ENCODE results near the gene VCP. TPM values are rescaled to one million over a fixed set of nuclear protein-coding genes. Genes with fewer than 3 reads are reported as not detected.

Gene VCP
- total and polyA plus RNA-seq, 2 donors (not counting 1 experiment from before 2014, with no cell fraction given) = 93.0 to 178 TPM

DNA sequence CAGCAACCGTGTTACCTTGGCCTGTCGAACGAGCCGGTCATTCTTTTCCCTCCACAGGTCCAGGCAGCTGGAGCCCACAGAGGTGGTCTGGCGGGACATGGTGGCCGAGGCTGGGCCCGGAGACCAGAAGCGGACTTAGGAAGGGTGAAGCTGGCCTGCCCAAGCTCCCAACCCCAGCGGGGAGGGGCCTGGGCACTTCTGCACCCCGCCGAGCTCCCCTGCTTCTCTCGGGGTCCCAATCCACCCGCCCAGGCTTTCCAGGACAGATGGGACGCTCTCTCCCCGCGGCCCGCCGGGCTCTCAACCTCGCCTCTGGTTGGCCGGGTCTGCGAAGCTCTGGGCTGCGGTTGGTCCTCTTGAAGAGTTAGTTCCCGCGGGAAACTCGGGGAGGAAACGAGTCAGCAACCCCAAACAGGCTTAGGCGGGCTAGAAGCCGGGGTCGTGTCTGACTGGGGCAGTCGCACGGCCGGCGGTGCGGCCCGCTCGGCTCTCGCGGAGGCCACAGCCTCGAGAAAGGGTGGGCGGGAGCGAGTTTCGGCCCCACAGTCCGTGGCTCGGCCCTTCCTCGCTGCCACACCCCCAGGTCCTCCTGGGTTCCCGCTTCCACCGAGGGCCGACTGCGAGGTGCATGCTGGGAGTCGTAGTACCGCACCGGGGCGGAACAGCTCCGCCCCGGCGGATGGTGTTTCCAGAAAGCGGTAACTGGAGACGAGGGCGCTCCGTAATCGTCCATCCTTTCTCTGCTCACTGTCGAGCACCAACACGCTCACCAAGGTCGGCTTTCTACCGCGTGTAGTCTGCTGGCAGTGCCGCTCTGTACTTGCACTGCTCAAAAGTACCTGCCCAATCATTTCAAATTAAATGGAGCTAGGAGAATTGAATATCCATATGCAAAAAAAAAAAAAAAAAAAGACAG, 7.3 kb upstream of the VCP start, which contains the start of gene FANCG:
FANCG (minus strand) TSS at position 517 of the 916 bp plus-strand sequence; CDS start at position 99, 418 bp downstream.
- ATAC-seq (ENCODE audit: low read depth) (peak; percentile 93), DNase-seq (peak; percentile 88)
- H3K9me3 Mint-ChIP-seq (ENCODE audit: insufficient read depth) = no peaks in the 10 kb centered on the region
- Histone ChIP-seq H3K4me1 (ENCODE audit: control insufficient read depth in 2 of 2, insufficient read depth in 2 of 2, low read length in 2 of 2) (peaks cover 12 to 16% of the 10 kb centered on the region in 2 donors), H3K4me2 (replicated peaks; ENCODE audit: low read depth, low read length, poor library complexity, severe bottlenecking) (peak within 1 kb of the TSS; percentile 89), H3K9ac (ENCODE audit: low read length) (peak within 1 kb of the TSS; percentile 91), H3K27ac (ENCODE audit: low read length in 2 of 2) (peak within 1 kb of the TSS; percentile 25 to 50), H3K4me3 (ENCODE audit: control extremely low read depth in 1 of 5, extremely low read depth in 1 of 5, insufficient read depth in 1 of 5, low read depth in 2 of 5, low read length in 4 of 5) (peak within 1 kb of the TSS; percentile 75 to 93 (median 82)), H2AFZ (ENCODE audit: insufficient read depth, low read depth, low read length, poor library complexity, severe bottlenecking) (peak within 1 kb of the TSS; percentile 94), H4K20me1 (ENCODE audit: control insufficient read depth, insufficient read depth, low read length, poor library complexity, severe bottlenecking) (no peaks in the 10 kb centered on the region), H3K36me3 (replicated peaks in 1 of 2; ENCODE audit: control extremely low read depth in 1 of 2, control insufficient read depth in 1 of 2, extremely low read depth in 1 of 2, insufficient read depth in 2 of 2, low read length in 1 of 2) (peaks cover 1 to 16% of the 10 kb centered on the region in 2 experiments), H3K27me3 (replicated peaks in 1 of 4; ENCODE audit: control extremely low read depth in 1 of 4, control insufficient read depth in 3 of 4, insufficient read depth in 4 of 4, low read length in 3 of 4) (no peaks in the 10 kb centered on the region), H3K9me3 (ENCODE audit: control extremely low read depth in 1 of 3, control insufficient read depth in 2 of 3, insufficient read depth in 1 of 3, low read length in 2 of 3) (no peaks in the 10 kb centered on the region), H3K79me2 (ENCODE audit: control insufficient read depth, insufficient read depth, low read length) (peaks cover 38% of the 10 kb centered on the region)
- no peaks in the 10 kb centered on the region for H3K27me3 Mint-ChIP-seq
- under 1% methylated on average over 63 of the region's 67 CpGs for WGBS (ENCODE audit: insufficient coverage)
- TF ChIP-seq, protein P1, sequence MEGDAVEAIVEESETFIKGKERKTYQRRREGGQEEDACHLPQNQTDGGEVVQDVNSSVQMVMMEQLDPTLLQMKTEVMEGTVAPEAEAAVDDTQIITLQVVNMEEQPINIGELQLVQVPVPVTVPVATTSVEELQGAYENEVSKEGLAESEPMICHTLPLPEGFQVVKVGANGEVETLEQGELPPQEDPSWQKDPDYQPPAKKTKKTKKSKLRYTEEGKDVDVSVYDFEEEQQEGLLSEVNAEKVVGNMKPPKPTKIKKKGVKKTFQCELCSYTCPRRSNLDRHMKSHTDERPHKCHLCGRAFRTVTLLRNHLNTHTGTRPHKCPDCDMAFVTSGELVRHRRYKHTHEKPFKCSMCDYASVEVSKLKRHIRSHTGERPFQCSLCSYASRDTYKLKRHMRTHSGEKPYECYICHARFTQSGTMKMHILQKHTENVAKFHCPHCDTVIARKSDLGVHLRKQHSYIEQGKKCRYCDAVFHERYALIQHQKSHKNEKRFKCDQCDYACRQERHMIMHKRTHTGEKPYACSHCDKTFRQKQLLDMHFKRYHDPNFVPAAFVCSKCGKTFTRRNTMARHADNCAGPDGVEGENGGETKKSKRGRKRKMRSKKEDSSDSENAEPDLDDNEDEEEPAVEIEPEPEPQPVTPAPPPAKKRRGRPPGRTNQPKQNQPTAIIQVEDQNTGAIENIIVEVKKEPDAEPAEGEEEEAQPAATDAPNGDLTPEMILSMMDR (IDR thresholded peaks at IDR 0.05) = no peak
- TF ChIP-seq EZH2 (IDR thresholded peaks at IDR 0.05; ENCODE audit: borderline replicate concordance, insufficient read depth, low read depth, low read length, poor library complexity, severe bottlenecking) = no peak
- POLR2A ChIA-PET = interaction anchor here (0.5 to 1.8 kb wide), 11 partner anchors 8 to 1111 kb away, joined by 3 to 15 read pairs (median 8); partner anchors contain the start of genes ATOSB, CCDC107, CLTA and RMRP
- CTCF ChIA-PET = interaction anchor here (0.5 to 2.6 kb wide), 18 partner anchors 8 to 1112 kb away, joined by 3 to 26 read pairs (median 4); partner anchors contain the start of genes ATOSB, PIGO, STOML2 and UNC13B
- intact Hi-C loops (cut with micrococcal nuclease) = loop anchor here (1.0 to 10.0 kb wide), 6 partner anchors 7 to 655 kb away; partner anchors contain the start of genes CREB3, PIGO, STOML2 and TLN1
- H3K4me3 Mint-ChIP-seq = peak within 1 kb of the TSS; percentile 92
- H3K27ac Mint-ChIP-seq = peak within 1 kb of the TSS; percentile 84
- H3K4me1 Mint-ChIP-seq = peaks cover 18% of the 10 kb centered on the region
